AG10803 (cell line): ENCODE results near the gene ZFP36.
"Not testable (repeated sequence)": the region's sequence is repeated elsewhere in the genome, so short reads cannot be mapped to it uniquely, and the experiment has no call there.

Experiments
- DNase-seq: peaks from one replicate; pipeline ENCODE4 v3.0.0; 2010; ENCODE audit warnings: low read depth
- H3K4me3 ChIP-seq: 2 replicates; pipeline ENCODE4 v1.5.1; 2011; ENCODE audit warnings: mild to moderate bottlenecking, low read length, control low read depth
- TF ChIP-seq, protein P1 (sequence below): conservative IDR thresholded peaks from 2 replicates; pipeline ENCODE4 v1.5.1; 2011; ENCODE audit warnings: mild to moderate bottlenecking, low read length, control low read depth, inconsistent platforms

ZFP36 gene

GRCh38 chr19:39369200-39369599 lies 37.4 kb upstream of the ZFP36 start:
- DNase-seq, result no peak

GRCh38 chr19:39370735-39371134 lies 35.9 kb upstream of the ZFP36 start:
- TF ChIP-seq, protein P1, sequence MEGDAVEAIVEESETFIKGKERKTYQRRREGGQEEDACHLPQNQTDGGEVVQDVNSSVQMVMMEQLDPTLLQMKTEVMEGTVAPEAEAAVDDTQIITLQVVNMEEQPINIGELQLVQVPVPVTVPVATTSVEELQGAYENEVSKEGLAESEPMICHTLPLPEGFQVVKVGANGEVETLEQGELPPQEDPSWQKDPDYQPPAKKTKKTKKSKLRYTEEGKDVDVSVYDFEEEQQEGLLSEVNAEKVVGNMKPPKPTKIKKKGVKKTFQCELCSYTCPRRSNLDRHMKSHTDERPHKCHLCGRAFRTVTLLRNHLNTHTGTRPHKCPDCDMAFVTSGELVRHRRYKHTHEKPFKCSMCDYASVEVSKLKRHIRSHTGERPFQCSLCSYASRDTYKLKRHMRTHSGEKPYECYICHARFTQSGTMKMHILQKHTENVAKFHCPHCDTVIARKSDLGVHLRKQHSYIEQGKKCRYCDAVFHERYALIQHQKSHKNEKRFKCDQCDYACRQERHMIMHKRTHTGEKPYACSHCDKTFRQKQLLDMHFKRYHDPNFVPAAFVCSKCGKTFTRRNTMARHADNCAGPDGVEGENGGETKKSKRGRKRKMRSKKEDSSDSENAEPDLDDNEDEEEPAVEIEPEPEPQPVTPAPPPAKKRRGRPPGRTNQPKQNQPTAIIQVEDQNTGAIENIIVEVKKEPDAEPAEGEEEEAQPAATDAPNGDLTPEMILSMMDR, result no peak
- DNase-seq, result no peak
- H3K4me3 ChIP-seq, result no peak overlapping the region

More at GRCh38 chr19:39369200-39369599, 37.4 kb upstream of the ZFP36 start:
- TF ChIP-seq, protein P1, result no peak
- no peak overlapping the region for H3K4me3 ChIP-seq

GRCh38 chr19:39372047-39372802 lies 34.4 kb upstream of the ZFP36 start:
- peak overlapping the region; percentile 20; the same call in 1 of the 2 replicates for H3K4me3 ChIP-seq
- TF ChIP-seq, protein P1, result no peak
- peak; percentile 99 for DNase-seq

DNA sequence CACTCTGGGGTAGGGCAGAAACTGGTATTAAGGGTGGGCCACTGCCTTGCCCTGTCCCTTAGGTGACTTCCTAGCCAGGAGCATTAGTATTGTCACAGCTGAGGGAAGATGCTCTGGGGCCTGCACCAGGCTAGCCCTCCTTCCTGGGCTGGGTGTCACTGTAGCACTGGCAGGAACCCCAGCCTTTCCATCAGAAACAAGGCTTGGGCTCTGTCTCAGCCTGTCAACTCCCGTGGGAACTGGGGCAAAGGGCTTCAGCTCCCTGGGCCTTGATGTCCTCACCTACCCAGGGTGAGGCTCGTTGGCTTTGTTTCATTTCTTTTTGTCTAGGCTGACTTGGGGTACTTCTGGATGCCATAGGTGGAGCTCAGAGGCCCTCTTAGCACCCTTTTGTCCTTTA lies 33.7 kb upstream of the ZFP36 start:
- TF ChIP-seq, protein P1, result no peak
- DNase-seq, result peak; percentile 57
- H3K4me3 ChIP-seq, result peak overlapping the region; percentile 20; the same call in 1 of the 2 replicates

GRCh38 chr19:39375929-39376328 lies 30.7 kb upstream of the ZFP36 start:
- no peak overlapping the region for H3K4me3 ChIP-seq
- no peak for DNase-seq
- TF ChIP-seq, protein P1, result no peak

DNA sequence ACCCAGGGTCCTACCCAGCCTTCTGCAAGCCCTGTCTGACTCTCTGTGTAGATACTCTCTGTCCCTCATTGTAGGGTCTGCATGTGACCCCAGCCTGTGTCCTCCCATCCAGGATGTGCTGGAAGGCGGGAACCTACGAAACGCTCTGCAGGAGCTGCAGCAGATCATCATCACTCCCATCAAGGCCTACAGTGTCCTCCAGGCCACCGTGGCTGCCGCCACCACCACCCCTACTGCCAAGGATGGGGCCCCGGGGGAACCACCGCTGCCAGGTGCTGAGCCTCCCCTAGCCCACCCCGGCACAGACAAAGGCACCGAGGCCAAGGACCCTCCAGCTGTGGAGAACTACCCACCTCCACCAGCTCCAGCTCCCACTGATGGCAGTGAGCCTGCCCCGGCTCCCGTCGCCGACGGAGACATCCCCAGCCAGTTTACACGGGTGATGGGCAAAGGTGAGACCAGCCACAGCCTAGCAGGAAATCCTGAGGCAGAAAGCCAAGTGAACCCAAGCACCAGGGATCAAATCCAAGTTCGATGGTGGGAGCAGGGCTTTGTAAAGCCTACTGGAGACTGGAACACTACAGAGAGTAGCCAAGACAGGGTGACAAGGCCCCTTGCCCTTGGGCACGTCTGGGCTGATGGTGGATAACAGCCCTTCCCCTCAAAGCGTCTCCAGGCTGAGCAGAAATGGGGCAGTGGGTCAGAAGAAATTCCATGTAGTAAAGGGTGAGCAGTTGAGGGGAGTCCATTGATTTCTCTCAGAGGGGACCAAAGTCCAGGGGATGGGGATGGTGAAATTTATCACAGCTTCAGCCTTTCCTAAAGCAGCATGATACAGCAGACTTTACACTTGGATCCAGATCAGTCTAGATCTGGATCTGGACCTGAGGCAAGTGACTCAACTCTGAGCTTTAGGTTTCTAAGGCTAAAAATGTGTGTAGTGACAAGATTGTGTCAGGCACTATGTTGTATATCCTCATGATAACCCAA lies 29.0 kb upstream of the ZFP36 start:
- DNase-seq, result no peak

GRCh38 chr19:39379366-39379765 lies 27.3 kb upstream of the ZFP36 start:
- H3K4me3 ChIP-seq, DNase-seq: not testable (repeated sequence)

More for the DNA sequence above, 29.0 kb upstream of the ZFP36 start:
- TF ChIP-seq, protein P1, result no peak
- H3K4me3 ChIP-seq, result no peak overlapping the region
